ENCODE data around the gene ENPP1.
"Not testable (repeated sequence)": the region's sequence is repeated elsewhere in the genome, so short reads cannot be mapped to it uniquely, and the experiment has no call there.

Gene ENPP1

GRCh38 chr6:131885237-131885636 lies 77.4 kb downstream of the ENPP1 start:
- no peak for FAIRE-seq

GRCh38 chr6:131886517-131886916 lies 78.7 kb downstream of the ENPP1 start:
- FAIRE-seq, result no peak

DNA sequence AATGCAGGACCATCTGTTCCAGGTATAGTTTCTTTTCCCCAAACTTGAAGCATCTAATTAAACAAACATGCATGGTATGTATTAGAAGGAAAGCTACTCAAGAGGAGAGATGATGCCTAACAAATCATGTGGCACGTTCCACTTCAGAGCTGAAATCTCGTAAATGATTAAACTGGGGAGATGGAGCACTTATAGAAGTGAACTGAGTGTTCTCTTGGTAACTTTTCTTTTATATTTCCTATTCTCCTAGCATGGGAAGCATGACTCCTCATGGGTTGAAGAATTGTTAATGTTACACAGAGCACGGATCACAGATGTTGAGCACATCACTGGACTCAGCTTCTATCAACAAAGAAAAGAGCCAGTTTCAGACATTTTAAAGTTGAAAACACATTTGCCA lies 82.3 kb downstream of the ENPP1 start:
- no peak for FAIRE-seq

- no peak for FAIRE-seq
Observed at GRCh38 chr6:131893198-131893597, 85.4 kb downstream of the ENPP1 start.

DNA sequence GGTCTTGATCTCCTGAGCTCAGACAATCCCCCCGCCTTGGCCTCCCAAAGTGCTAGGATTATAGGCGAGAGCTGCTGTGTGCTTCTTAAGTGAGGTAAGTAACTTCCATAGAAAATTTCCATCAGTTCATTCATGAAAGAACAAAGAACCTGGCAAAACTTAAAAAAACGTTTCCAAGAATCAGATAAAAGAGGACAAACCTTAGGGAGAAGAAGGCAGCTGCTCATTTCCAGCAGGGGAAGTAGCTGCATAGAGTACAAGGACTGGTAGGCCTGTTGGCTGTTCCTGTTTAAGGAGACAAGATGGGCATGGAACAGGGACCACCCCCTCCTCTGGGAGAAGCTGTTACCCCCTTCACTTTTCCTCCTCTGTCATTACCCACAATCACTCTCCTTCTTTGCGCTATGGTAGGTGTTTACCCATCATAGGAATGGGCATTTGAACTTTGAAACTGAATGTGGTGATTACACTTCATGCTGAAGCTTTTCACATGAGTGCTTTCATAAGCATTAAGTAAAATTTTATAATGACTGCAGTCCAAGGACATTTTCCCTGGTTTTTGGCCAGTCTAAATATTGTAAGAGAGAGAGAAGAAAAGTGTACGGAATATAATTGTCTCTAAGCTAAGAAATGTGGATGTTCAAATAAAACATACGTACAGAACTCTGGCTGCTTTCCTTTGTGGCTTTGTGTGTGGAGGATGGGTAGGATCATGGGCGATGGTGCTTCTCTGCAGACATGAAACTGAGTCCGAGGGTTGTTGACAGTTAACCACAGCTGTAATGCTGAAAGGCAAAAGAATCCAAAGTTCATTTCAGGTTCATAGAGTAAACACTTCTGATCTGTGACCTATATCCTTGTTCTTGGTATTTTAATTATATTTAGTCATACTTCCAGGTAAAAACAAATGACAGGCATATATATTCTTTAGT lies 86.9 kb downstream of the ENPP1 start:
- no peak for FAIRE-seq

GRCh38 chr6:131897050-131897435 lies 89.2 kb downstream of the ENPP1 start:
- FAIRE-seq, result no peak

- FAIRE-seq, result no peak
Observed at GRCh38 chr6:131897621-131898020, 89.8 kb downstream of the ENPP1 start.

DNA sequence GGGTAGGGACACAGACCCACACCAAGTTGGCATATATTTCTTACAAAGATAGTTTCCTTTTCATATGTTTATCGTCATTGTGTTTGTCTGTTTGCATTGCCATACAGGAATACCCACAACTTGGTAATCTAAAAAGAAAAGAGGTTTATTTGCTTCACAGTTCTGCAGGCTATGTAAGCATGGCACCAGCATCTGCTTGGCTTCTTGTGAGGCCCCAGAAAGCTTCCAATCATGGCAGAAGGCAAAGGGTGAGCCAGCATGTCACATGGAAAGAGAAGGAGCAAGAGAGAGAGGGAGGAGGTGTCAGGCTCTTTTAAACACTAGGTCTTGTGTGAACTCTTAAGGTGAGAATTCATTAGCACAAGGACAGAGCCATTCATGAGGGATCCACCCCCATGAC lies 90.9 kb downstream of the ENPP1 start:
- no peak for FAIRE-seq

- FAIRE-seq, result no peak
Observed at GRCh38 chr6:131900231-131900630, 92.4 kb downstream of the ENPP1 start.

DNA sequence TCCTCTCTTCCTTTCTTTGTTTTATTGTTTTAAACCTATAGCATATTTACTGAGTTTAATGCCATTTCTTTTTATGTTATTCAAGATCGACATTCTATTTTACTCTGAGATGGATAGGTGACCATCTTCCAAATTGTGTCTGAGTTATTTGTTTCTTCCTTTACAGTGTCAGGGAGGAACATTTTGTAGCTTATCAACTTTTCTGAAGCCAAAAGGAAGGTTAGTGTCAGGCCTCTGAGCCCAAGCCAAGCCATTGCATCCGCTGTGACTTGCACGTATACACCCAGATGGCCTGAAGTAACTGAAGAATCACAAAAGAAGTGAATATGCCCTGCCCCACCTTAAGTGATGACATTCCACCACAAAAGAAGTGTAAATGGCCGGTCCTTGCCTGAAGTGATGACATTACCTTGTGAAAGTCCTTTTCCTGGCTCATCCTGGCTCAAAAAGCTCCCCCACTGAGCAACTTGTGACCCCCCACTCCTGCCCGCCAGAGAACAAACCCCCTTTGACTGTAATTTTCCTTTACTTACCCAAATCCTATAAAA lies 93.6 kb downstream of the ENPP1 start:
- FAIRE-seq, result not testable (repeated sequence)

- FAIRE-seq, result not testable (repeated sequence)
Observed at GRCh38 chr6:131903734-131904133, 95.9 kb downstream of the ENPP1 start.

GRCh38 chr6:131908787-131909186 lies 101.0 kb downstream of the ENPP1 start:
- not testable (repeated sequence) for FAIRE-seq

DNA sequence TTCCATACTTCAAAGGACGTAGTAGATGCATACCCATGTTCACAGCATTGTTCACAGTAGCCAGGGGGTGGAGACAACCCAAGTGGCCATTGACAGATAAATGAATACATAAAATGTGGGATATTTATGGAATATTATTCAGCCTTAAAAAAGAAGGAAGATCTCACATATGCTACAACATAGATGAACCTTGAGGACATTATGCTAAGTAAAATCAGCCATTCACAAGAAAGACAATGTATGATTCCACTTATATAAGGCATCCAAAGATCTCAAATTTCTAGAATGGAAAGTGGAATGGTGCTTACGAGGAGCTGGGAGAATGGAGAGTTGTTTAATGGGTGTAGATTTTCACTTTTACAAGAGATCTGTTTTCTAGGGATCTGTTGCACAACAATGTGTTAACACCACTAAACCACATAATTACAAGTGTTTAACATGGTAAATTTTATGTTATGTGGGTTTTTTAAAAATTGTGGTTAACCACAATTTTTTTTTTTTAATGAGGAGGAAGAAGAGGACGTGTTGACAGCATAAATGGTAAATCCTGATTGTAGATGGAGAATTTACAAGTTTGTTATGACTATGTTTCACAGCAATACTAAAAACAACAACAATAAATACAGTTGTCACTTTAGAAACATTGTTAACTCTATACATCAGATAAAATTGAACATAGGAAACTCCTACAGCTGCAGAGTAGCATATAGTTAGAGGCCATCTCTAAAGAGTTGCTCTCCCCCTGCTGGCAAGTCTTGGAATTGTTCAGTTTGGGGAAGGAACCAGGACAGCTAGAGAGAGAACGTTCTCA lies 101.8 kb downstream of the ENPP1 start:
- FAIRE-seq, result peak; percentile 87

DNA sequence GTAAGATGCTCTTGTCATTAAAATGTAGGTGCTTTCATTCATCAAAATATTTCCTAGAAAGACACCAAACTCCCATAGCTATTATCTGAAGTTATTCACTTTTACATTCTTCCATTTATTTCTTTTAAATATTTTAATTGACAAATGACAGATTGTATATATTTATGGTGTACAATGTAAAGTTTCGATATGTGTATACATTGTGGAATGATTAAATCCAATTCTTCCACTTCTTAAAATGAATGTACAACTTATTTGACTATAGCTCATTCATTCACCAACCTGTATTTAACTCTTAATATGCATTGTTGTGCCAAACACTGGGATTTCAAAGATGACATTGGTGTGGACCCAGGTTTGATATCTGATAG lies 102.4 kb downstream of the ENPP1 start:
- no peak for FAIRE-seq

DNA sequence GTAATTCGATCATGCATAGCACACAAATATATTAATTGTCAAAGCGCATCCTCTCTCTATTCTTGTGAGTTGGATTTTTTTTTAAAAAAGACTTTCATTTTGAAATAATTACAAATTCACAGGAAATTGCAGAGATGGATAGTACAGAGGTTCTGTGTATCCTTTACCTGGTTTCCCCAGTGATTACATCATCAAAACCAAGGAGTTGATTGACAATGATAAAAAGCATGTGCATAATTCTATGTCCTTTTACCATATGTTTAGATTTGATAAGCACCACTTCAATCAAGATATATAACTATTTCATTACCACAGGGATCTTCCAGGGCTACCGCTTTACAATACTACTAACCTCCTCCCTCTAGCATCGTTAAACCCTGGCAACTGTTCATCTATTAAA lies 103.1 kb downstream of the ENPP1 start:
- FAIRE-seq, result no peak

DNA sequence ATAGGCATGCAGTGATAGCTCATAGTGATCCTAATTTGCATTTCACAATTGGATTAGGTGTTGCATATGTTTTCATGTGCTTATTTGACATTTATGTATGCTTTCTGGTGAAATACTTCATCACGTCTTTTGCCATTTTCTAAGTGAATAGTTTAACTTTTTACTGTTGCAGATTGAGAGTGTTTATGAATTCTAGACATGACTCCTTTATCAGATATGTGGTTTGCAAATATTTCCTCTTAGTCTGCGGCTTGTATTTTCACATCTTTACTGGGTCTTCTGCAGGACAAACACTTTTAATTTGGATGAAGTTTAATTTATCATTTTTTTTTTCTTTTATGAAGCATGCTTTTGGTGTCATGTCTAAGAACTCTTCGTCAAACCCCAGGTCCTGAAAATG lies 104.1 kb downstream of the ENPP1 start:
- no peak for FAIRE-seq

DNA sequence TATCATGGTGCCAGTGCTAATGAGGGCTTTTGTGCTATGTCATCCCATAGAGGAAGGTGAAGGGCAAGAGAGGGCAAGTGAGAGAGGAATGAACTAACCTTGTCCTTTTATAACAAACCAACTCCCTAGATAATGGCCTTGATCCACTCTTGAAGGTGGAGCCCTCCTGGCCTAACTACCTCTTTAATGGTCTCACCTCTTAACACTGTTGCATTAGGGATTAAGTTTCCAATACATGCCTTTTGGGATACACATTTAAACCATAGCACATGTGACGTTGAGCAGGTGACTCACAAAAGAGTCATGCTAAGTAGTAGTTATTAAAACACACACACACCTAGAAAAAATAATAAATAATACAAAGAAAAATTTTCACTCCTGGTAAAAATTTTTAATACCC lies 106.4 kb downstream of the ENPP1 start:
- no peak for FAIRE-seq

DNA sequence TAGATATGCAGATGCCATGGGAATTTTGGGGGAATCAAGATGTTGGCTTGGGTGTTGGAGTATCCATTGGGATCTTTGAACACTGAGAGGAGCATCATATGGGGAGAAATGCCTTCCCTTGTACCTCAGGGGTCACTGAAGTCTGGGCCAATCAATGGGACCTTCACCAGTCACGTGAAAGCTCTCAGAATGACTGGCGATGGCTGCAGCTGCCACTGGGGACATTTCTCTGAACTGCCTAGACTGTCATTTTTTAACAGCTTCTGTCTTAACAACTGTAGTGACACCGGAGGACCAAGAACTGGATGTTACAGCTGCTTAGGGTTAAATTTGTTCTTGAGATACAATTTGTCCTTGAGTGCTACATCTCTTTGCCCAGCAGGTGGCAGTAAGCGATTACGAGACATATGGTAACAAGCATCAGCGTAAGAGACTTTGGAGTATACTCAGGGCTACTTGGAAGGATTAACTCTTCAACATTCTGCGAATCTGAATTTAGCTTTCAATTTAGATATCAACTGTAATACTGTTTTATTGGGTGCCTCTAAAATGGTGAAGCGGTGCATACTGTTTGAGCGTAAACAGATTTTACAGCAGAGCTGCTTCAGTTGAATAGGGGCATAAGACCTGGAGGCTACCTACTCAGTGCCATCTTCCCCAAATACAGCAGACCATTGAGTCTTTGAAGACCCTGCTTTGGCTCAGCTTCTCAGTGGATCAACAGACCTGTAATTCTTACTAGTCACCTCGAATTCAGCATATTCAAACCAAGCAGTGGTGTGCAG lies 107.3 kb downstream of the ENPP1 start:
- peak; percentile 76 for FAIRE-seq

DNA sequence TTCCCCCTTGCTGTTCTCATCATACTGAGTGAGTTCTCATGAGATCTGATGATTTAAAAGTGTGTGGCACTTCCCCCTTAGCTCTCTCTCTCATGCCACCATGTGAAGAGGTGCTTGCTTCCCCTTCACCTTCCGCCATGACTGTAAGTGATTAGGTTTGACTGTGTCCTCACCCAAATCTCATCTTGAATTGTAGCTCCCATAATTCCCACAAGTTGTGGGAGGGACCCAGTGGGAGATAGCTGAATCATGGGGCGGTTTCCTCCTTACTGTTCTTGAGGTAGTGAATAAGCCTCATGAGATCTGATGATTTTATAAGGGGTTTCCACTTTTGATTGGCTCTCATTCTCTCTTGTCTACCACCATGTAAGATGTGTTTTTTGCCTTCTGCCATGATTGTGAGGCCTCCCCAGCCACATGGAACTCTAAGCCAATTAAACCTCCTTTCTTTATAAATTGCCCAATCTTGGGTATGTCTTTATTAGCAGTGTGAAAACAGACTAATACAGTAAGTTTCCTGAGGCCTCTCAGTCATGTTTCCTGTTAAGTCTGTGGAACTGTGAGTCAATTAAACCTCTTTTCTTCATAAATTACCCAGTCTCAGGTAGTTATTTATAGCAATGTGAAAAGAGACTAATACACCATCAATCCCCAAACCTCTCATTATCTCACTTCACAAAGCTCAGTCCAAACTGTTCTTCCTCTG lies 108.4 kb downstream of the ENPP1 start:
- FAIRE-seq, result not testable (repeated sequence)

DNA sequence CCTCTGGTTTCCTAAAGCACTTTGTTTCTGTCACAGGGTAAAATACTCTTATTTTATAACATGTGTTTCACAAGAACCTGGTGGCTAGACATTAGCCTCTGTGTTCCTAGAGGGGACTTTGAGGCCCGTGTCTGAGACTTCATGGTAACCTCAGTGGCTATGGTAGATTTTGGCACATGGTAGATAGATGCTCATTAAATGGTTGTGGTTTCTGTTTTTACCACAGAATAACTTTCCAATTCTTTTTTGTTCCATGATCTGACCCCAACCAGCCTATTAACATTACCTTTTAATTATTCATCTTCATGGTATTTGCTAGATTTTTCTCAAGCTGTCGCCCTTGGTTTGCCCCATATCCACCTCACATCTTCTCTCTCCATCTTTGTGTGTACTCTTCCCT lies 109.0 kb downstream of the ENPP1 start:
- FAIRE-seq, result no peak

DNA sequence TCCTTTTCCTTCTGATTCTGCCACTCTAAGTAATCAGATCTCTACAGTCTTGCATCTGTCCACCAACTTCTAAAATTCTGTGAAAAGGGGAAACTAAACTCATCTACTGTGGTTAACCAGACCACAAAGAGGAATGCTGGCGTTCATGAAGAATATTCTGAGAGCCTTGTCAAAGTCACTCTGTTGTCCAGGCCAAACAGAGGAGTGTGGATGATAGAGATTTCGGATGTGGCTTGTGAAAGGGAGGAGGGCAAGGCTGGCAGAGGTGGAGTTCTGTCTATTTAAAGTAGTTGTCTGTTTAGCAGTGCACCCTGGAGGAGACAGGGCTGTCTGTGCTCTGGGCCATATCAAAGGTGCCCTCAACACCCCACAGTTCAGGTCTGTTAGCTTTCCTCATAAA lies 109.5 kb downstream of the ENPP1 start:
- no peak for FAIRE-seq
